ENCODE data around the gene SH3PXD2A.

GRCh38 chr10:103708627-103709288 is 146.6 kb downstream of the SH3PXD2A start:
- TF ChIP-seq, protein P1, sequence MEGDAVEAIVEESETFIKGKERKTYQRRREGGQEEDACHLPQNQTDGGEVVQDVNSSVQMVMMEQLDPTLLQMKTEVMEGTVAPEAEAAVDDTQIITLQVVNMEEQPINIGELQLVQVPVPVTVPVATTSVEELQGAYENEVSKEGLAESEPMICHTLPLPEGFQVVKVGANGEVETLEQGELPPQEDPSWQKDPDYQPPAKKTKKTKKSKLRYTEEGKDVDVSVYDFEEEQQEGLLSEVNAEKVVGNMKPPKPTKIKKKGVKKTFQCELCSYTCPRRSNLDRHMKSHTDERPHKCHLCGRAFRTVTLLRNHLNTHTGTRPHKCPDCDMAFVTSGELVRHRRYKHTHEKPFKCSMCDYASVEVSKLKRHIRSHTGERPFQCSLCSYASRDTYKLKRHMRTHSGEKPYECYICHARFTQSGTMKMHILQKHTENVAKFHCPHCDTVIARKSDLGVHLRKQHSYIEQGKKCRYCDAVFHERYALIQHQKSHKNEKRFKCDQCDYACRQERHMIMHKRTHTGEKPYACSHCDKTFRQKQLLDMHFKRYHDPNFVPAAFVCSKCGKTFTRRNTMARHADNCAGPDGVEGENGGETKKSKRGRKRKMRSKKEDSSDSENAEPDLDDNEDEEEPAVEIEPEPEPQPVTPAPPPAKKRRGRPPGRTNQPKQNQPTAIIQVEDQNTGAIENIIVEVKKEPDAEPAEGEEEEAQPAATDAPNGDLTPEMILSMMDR (IDR thresholded peaks at IDR 0.05) = no peak
- TF ChIP-seq EP300 (IDR thresholded peaks at IDR 0.05) (no peak), POLR2A (IDR thresholded peaks at IDR 0.05) (no peak)
